GM23248 (cell line): ENCODE measurements around the gene PAX7. TPM values are rescaled to one million over a fixed set of nuclear protein-coding genes. Genes with fewer than 3 reads are reported as not detected.

Source experiments
- DNase-seq: peaks from one replicate; pipeline ENCODE4 v3.0.0-alpha.2; 2015
- H2AFZ ChIP-seq: fragments of 200-600 bp; sonication (generic); 2 replicates; pipeline ENCODE4 v1.6.1; 2016; ENCODE audit warnings: antibody characterized with exemption
- H3F3A ChIP-seq: fragments of 200-600 bp; sonication (generic); 2 replicates; pipeline ENCODE4 v1.6.1; 2016; ENCODE audit warnings: mild to moderate bottlenecking, antibody characterized with exemption, mixed run types; ENCODE audit not compliant: insufficient read depth
- H3K27ac ChIP-seq: fragments of 200-600 bp; sonication (generic); 2 replicates; pipeline ENCODE4 v1.5.1; 2016; ENCODE audit warnings: mild to moderate bottlenecking
- H3K27me3 ChIP-seq: fragments of 200-600 bp; sonication (generic); replicated peaks from 2 replicates; pipeline ENCODE4 v1.6.1; 2016; ENCODE audit warnings: mild to moderate bottlenecking; ENCODE audit not compliant: insufficient read depth
- H3K36me3 ChIP-seq: fragments of 200-600 bp; sonication (generic); 2 replicates; pipeline ENCODE4 v1.6.1; 2016; ENCODE audit warnings: low read depth, mild to moderate bottlenecking
- H3K4me1 ChIP-seq: fragments of 200-600 bp; sonication (generic); 2 replicates; pipeline ENCODE4 v1.6.1; 2016; ENCODE audit warnings: mild to moderate bottlenecking; ENCODE audit not compliant: insufficient read depth
- H3K4me2 ChIP-seq: fragments of 200-600 bp; sonication (generic); one replicate; pipeline ENCODE4 v1.6.1; 2016; ENCODE audit warnings: mild to moderate bottlenecking; ENCODE audit not compliant: unreplicated experiment
- H3K4me3 ChIP-seq: fragments of 200-600 bp; sonication (generic); 2 replicates; pipeline ENCODE4 v1.5.1; 2016; ENCODE audit warnings: mild to moderate bottlenecking
- H3K79me2 ChIP-seq: fragments of 200-600 bp; sonication (generic); 2 replicates; pipeline ENCODE4 v1.6.1; 2016; ENCODE audit warnings: mild to moderate bottlenecking; ENCODE audit not compliant: insufficient read depth
- H3K9ac ChIP-seq: fragments of 200-600 bp; sonication (generic); 2 replicates; pipeline ENCODE4 v1.6.1; 2016; ENCODE audit warnings: mild to moderate bottlenecking
- H3K9me2 ChIP-seq: fragments of 200-600 bp; sonication (generic); 2 replicates; pipeline ENCODE4 v1.6.1; 2016; ENCODE audit warnings: mixed run types, mild to moderate bottlenecking, moderate library complexity; ENCODE audit not compliant: insufficient read depth
- H3K9me3 ChIP-seq: fragments of 200-600 bp; sonication (generic); one replicate; pipeline ENCODE4 v1.6.1; 2017; ENCODE audit warnings: low read depth
- H4K20me1 ChIP-seq: fragments of 200-600 bp; sonication (generic); 2 replicates; pipeline ENCODE4 v1.6.0; 2016; ENCODE audit not compliant: insufficient read depth
- EZH2 ChIP-seq: fragments of 200-600 bp; sonication (generic); IDR thresholded peaks from 2 replicates; pipeline ENCODE4 v1.6.1; 2018; ENCODE audit warnings: antibody characterized with exemption, mild to moderate bottlenecking; ENCODE audit not compliant: insufficient read depth, poor library complexity, severe bottlenecking
- EZH2phosphoT487 ChIP-seq: fragments of 200-600 bp; sonication (generic); IDR thresholded peaks from 2 replicates; pipeline ENCODE4 v1.6.1; 2018; ENCODE audit warnings: antibody characterized with exemption, moderate library complexity, mild to moderate bottlenecking, low read depth; ENCODE audit not compliant: insufficient read depth
- WGBS, 2 experiments: methylation state at CpG; one replicate each; pipeline ENCODE4 v1.1.6; 2015 to 2017; ENCODE audit warnings: low lambda C conversion rate in 2 of 2, low coverage in 1 of 2; ENCODE audit errors: missing lambda C conversion rate in 2 of 2; 5-methylcytosine and 5-hydroxymethylcytosine counted together
- in situ Hi-C: fragments of 300-500 bp; cut with MboI; formaldehyde crosslinking; loops from 2 replicates; pipeline ENCODE4 v1.15.0; 2020
- polyA plus RNA-seq: library from polyadenylated mRNA; unstranded; fragments of >200 nt; fragmentation: Nextera tagmentation; extraction: Ambion mirVana; gene quantifications from 2 replicates; pipeline ENCODE4 v1.2.1, GENCODE V29; 2016
- total RNA-seq: library from RNA; depleted of rRNA; stranded (reverse); fragments of >200 nt; shearing (Covaris generic); gene quantifications from 2 replicates; pipeline ENCODE4 v1.2.3, GENCODE V29; 2014

PAX7 gene
- total and polyA plus RNA-seq, 2 experiments from 2014 or later, result not detected

DNA sequence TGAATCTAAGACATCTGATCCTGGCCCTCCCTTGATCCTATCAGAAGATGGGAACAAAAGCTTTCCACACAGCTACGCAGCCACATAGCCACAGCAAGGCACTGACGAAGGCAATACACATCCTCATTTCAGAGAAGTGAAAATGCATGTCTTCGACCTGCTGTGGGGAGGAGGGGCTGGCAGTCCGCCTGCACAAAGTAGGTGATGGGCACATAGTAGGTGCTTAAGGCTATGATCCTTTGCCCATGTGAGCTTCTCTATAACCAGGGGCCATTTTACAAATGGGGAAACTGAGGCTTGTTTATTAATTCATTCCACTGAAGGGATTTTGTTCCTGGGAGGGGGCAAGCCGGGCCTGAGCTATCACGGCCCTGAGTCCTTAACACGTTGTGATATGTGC lies 94.2 kb downstream of the PAX7 start:
- Histone ChIP-seq H3K4me2 (no peak overlapping the region), H3K79me2 (no peaks in the 10 kb centered on the region), H3K36me3 (no peaks in the 10 kb centered on the region), H3K27me3 (peaks cover 17% of the 10 kb centered on the region), H3K9ac (no peak overlapping the region), H4K20me1 (no peaks in the 10 kb centered on the region), H3K9me2 (no peaks in the 10 kb centered on the region), H3K9me3 (no peaks in the 10 kb centered on the region), H3K27ac (no peak overlapping the region), H2AFZ (no peak overlapping the region), H3K4me1 (no peaks in the 10 kb centered on the region), H3F3A (no peaks in the 10 kb centered on the region), H3K4me3 (no peak overlapping the region)
- in situ Hi-C loops, result no loop called here
- TF ChIP-seq EZH2phosphoT487 (no peak), EZH2 (no peak)
- no peak for DNase-seq
- 17 to 26% methylated on average over 7 of the region's 7 CpGs for WGBS, 2 experiments

DNA sequence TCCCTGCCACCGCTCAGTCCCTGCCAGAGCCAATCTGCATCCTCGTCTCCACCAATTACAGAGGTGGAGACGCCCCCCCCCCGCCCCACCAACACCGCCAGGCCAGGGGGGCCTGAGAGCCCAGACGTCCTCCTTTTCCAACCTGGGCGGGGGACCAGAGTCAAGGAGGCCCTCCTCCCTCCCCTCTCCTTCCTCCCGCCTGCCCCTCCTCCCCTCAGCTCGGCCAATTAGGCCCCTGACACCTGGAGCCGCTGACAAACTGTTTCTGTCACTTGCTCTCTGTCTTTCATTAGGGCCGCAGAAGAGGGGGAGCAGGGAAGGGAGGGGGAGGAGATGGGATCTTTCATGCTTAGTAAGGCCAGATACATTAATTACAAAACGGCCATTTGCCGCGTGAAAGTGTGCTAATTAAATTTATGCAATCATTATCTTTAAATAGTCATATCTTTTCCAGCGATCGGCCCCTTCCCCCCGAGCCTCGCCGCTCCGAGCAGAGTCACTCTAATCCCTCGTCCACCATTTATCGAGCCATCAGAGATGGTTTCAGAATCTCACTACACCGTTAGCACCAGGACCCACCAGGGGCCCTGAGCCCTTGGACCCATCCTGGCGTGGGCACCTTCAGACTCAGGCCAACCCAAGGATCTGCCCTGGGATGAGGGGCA lies 94.7 kb downstream of the PAX7 start:
- no peaks in the 10 kb centered on the region for H3K9me3 ChIP-seq
- H3K4me3 ChIP-seq, result no peak overlapping the region
- no peak overlapping the region for H3K9ac ChIP-seq
- DNase-seq, result no peak
- WGBS, 2 experiments, result 28 to 49% methylated on average over 12 to 23 of the region's 24 CpGs
- peaks cover 17% of the 10 kb centered on the region for H3K27me3 ChIP-seq
- H3K79me2 ChIP-seq, result no peaks in the 10 kb centered on the region
- no peak overlapping the region for H3K4me2 ChIP-seq
- H3K36me3 ChIP-seq, result no peaks in the 10 kb centered on the region
- no peaks in the 10 kb centered on the region for H3K9me2 ChIP-seq
- H3K27ac ChIP-seq, result no peak overlapping the region
- H3F3A ChIP-seq, result no peaks in the 10 kb centered on the region
- TF ChIP-seq EZH2 (no peak), EZH2phosphoT487 (no peak)
- H4K20me1 ChIP-seq, result no peaks in the 10 kb centered on the region
- H3K4me1 ChIP-seq, result no peaks in the 10 kb centered on the region
- H2AFZ ChIP-seq, result no peak overlapping the region
- in situ Hi-C loops, result no loop called here

DNA sequence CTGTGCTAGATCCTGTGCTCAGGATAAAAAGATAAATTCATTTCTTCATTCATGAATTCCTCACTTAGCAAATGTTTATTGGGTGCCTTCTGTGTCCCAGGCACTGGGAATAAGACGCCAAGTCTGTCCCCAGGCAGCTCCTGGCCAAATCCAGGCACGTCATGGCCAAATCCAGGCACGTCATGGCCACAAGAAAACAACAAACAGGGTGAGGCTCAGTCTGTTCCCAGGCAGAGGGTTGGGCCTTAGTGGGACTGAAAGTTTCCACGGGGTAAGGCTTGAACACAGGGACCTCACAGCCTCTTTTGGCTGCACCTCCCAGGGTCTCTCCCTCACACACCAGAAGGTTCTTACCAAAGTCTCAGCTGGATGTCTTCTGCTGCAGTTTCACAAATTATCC lies 95.7 kb downstream of the PAX7 start:
- Histone ChIP-seq H3K27me3 (peaks cover 17% of the 10 kb centered on the region), H4K20me1 (no peaks in the 10 kb centered on the region), H3K4me2 (no peak overlapping the region), H3K4me1 (no peaks in the 10 kb centered on the region), H3F3A (no peaks in the 10 kb centered on the region), H3K27ac (no peak overlapping the region), H3K9me3 (no peaks in the 10 kb centered on the region), H2AFZ (no peak overlapping the region), H3K79me2 (no peaks in the 10 kb centered on the region), H3K36me3 (no peaks in the 10 kb centered on the region), H3K4me3 (no peak overlapping the region), H3K9ac (no peak overlapping the region), H3K9me2 (no peaks in the 10 kb centered on the region)
- DNase-seq, result no peak
- 1 to 7% methylated on average over 4 of the region's 4 CpGs for WGBS, 2 experiments
- TF ChIP-seq EZH2phosphoT487 (no peak), EZH2 (no peak)
- in situ Hi-C loops, result no loop called here

DNA sequence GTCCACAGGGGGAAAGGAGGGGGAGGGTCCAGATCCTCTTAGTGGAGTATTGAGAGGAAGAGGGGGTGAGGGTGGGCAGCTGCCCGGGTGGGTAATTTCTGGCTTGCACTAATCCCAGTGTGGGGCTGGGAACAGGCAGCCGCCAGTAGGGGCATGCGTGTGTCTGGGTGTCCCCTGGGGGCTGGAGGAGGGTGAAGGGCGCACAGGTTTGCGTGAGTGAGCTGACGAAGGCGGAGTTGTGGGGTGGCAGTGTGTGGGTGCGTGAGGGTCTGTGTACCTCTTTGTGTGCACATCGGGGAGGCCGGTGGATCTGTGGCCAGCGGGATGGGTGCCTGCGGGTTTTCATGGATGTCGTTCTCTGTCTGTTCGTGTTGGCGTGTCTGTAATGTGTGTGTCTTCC lies 97.3 kb downstream of the PAX7 start:
- Histone ChIP-seq H3K36me3 (no peaks in the 10 kb centered on the region), H3K9me3 (no peaks in the 10 kb centered on the region), H3K79me2 (no peaks in the 10 kb centered on the region), H3K9me2 (no peaks in the 10 kb centered on the region), H3F3A (no peaks in the 10 kb centered on the region), H3K4me3 (no peak overlapping the region), H3K9ac (no peak overlapping the region), H3K27ac (no peak overlapping the region), H3K27me3 (peaks cover 24% of the 10 kb centered on the region), H4K20me1 (no peaks in the 10 kb centered on the region), H2AFZ (no peak overlapping the region), H3K4me2 (no peak overlapping the region), H3K4me1 (no peaks in the 10 kb centered on the region)
- 61 to 68% methylated on average over 13 to 15 of the region's 15 CpGs for WGBS, 2 experiments
- no peak for TF ChIP-seq EZH2phosphoT487
- no peak for TF ChIP-seq EZH2
- in situ Hi-C loops, result no loop called here
- no peak for DNase-seq
